H1 (cell line): Measurements from ENCODE around the gene S100A13. TPM values are rescaled to one million over a fixed set of nuclear protein-coding genes. Genes with fewer than 3 reads are reported as not detected.

Experiments used
- CTCF ChIA-PET: fragments of 300-600 bp; sonication (Branson Sonifier 250); formaldehyde crosslinking; loops from one replicate; lab custom pipeline; 2021; ENCODE audit not compliant: partially characterized antibody; lab: Charles Lee
- POLR2A ChIA-PET: fragments of 300-600 bp; sonication (Branson Sonifier 250); formaldehyde crosslinking; loops from one replicate; lab custom pipeline; 2021; ENCODE audit warnings: inconsistent platforms; ENCODE audit not compliant: partially characterized antibody; lab: Charles Lee
- DNase-seq, 2 experiments: peaks; one replicate each; pipeline versions ENCODE4 v3.0.0 to v3.0.0-alpha.2; 2010 to 2022; ENCODE audit warnings: low spot score in 2 of 2, low read depth in 1 of 2, mixed read lengths in 1 of 2
- FAIRE-seq: peaks from 2 replicates; lab custom pipeline; 2011; peaks lifted over from hg19 to GRCh38; lab: Jason Lieb, UNC
- H2AFZ ChIP-seq: 2 replicates; pipeline ENCODE4 v1.8.1; 2012; ENCODE audit warnings: low read length, inconsistent platforms
- H2AK5ac ChIP-seq: 2 replicates; pipeline ENCODE4 v1.6.1; 2013; ENCODE audit warnings: low read depth, low read length
- H2BK120ac ChIP-seq: replicated peaks from 2 replicates; pipeline ENCODE3; 2013; ENCODE audit warnings: low read depth, low read length, inconsistent platforms
- H2BK12ac ChIP-seq: 2 replicates; pipeline ENCODE4 v1.6.1; 2013; ENCODE audit warnings: low read depth, low read length
- H2BK15ac ChIP-seq: 2 replicates; pipeline ENCODE4 v1.6.1; 2013; ENCODE audit warnings: low read length
- H2BK20ac ChIP-seq: 2 replicates; pipeline ENCODE4 v1.6.1; 2013; ENCODE audit warnings: low read length
- H2BK5ac ChIP-seq: 2 replicates; pipeline ENCODE4 v1.6.1; 2013; ENCODE audit warnings: low read depth, low read length
- H3K14ac ChIP-seq: 2 replicates; pipeline ENCODE4 v1.6.1; 2013; ENCODE audit warnings: inconsistent platforms; ENCODE audit not compliant: insufficient read length
- H3K18ac ChIP-seq: 2 replicates; pipeline ENCODE4 v1.6.1; 2013; ENCODE audit warnings: low read length; ENCODE audit errors: extremely low read depth
- H3K23ac ChIP-seq: 2 replicates; pipeline ENCODE4 v1.6.1; 2013; ENCODE audit warnings: inconsistent platforms; ENCODE audit not compliant: insufficient read length
- H3K23me2 ChIP-seq: 2 replicates; pipeline ENCODE4 v1.6.1; 2013; ENCODE audit warnings: low read depth, low read length
- H3K27ac ChIP-seq: 2 replicates; pipeline ENCODE4 v1.6.1; 2011; ENCODE audit warnings: low read depth, low read length, inconsistent platforms
- H3K27me3 ChIP-seq, 4 experiments: replicated peaks in 1 of 4; 1 replicate in 1 of 4; 2 replicates in 3 of 4; pipeline versions ENCODE4 v1.6.1 to v1.8.1; 2011 to 2013; ENCODE audit warnings: low read length in 3 of 4, mild to moderate bottlenecking in 3 of 4, inconsistent platforms in 2 of 4, mixed read lengths in 2 of 4, moderate library complexity in 1 of 4; ENCODE audit not compliant: control insufficient read depth in 3 of 4, insufficient read depth in 3 of 4; ENCODE audit errors: extremely low read depth in 1 of 4
- H3K36me3 ChIP-seq, 4 experiments: 2 replicates each; pipeline versions ENCODE4 v1.6.1 to v1.8.1; 2011 to 2013; ENCODE audit warnings: mild to moderate bottlenecking in 4 of 4, low read length in 3 of 4, moderate library complexity in 2 of 4, control low read depth in 1 of 4, inconsistent platforms in 1 of 4; ENCODE audit not compliant: insufficient read depth in 4 of 4, control insufficient read depth in 2 of 4
- H3K4ac ChIP-seq: replicated peaks from 2 replicates; pipeline ENCODE3; 2013; ENCODE audit warnings: low read length, low read depth, mixed read lengths, inconsistent platforms; ENCODE audit not compliant: insufficient read length
- H3K4me1 ChIP-seq, 4 experiments: replicated peaks in 1 of 4; 1 replicate in 1 of 4; 2 replicates in 3 of 4; pipeline versions ENCODE4 v1.6.1 to v1.8.1; 2011 to 2013; ENCODE audit warnings: low read length in 3 of 4, inconsistent platforms in 2 of 4, mixed read lengths in 1 of 4; ENCODE audit not compliant: insufficient read depth in 4 of 4, control insufficient read depth in 3 of 4
- H3K4me2 ChIP-seq, 2 experiments: 2 replicates each; pipeline versions ENCODE4 v1.6.1 to v1.8.1; 2011 to 2013; ENCODE audit warnings: low read depth in 2 of 2, low read length in 2 of 2, control low read depth in 1 of 2, inconsistent platforms in 1 of 2, mild to moderate bottlenecking in 1 of 2; ENCODE audit not compliant: insufficient read depth in 1 of 2
- H3K4me3 ChIP-seq, 4 experiments: fragments of 200-600, 300-600 bp in 1 of 4; sonication (generic), shearing (Covaris generic), sonication (Bioruptor Twin) in 1 of 4; 2 replicates each; pipeline versions ENCODE4 v1.5.1 to v1.8.1; 2011 to 2016; ENCODE audit warnings: low read length in 4 of 4, low read depth in 3 of 4, control low read depth in 2 of 4, inconsistent platforms in 2 of 4, mild to moderate bottlenecking in 2 of 4, mixed read lengths in 1 of 4, moderate library complexity in 1 of 4; ENCODE audit not compliant: insufficient read depth in 2 of 4; ENCODE audit errors: extremely low read depth in 1 of 4
- H3K56ac ChIP-seq: replicated peaks from 2 replicates; pipeline ENCODE3; 2013; ENCODE audit warnings: low read depth, mild to moderate bottlenecking, mixed read lengths, low read length, inconsistent platforms; ENCODE audit not compliant: insufficient read length
- H3K79me1 ChIP-seq: 2 replicates; pipeline ENCODE4 v1.6.1; 2013; ENCODE audit warnings: low read depth, low read length, control low read depth
- H3K79me2 ChIP-seq, 2 experiments: 2 replicates each; pipeline versions ENCODE4 v1.6.1 to v1.8.1; 2012 to 2013; ENCODE audit warnings: low read length in 2 of 2, mild to moderate bottlenecking in 2 of 2, inconsistent platforms in 1 of 2; ENCODE audit not compliant: insufficient read depth in 2 of 2, control insufficient read depth in 1 of 2
- H3K9ac ChIP-seq, 4 experiments: replicated peaks in 1 of 4; 1 replicate in 1 of 4; 2 replicates in 3 of 4; pipeline versions ENCODE4 v1.6.1 to v1.8.1; 2011 to 2013; ENCODE audit warnings: low read depth in 3 of 4, low read length in 3 of 4, control low read depth in 2 of 4, mild to moderate bottlenecking in 2 of 4, moderate library complexity in 2 of 4, inconsistent platforms in 1 of 4; ENCODE audit errors: extremely low read depth in 1 of 4
- H3K9me3 ChIP-seq, 2 experiments: 2 replicates each; pipeline versions ENCODE4 v1.6.1 to v1.8.1; 2012 to 2013; ENCODE audit warnings: mild to moderate bottlenecking in 2 of 2, moderate library complexity in 2 of 2, control low read depth in 1 of 2, inconsistent platforms in 1 of 2, low read depth in 1 of 2, low read length in 1 of 2, mixed read lengths in 1 of 2; ENCODE audit not compliant: insufficient read depth in 2 of 2
- H4K20me1 ChIP-seq, 2 experiments: replicated peaks in 1 of 2; 2 replicates each; pipeline versions ENCODE3 to v1.8.1; 2011 to 2013; ENCODE audit warnings: inconsistent platforms in 2 of 2, low read length in 2 of 2, mild to moderate bottlenecking in 1 of 2; ENCODE audit not compliant: insufficient read depth in 2 of 2, control insufficient read depth in 1 of 2
- H4K5ac ChIP-seq: 2 replicates; pipeline ENCODE4 v1.6.1; 2013; ENCODE audit warnings: low read length, low read depth, mixed read lengths, inconsistent platforms; ENCODE audit not compliant: insufficient read length
- H4K8ac ChIP-seq: 2 replicates; pipeline ENCODE4 v1.8.0; 2013; ENCODE audit warnings: mild to moderate bottlenecking, moderate library complexity, low read length, inconsistent platforms; ENCODE audit not compliant: insufficient read depth; ENCODE audit errors: extremely low read depth
- H4K91ac ChIP-seq: replicated peaks from 2 replicates; pipeline ENCODE3; 2013; ENCODE audit warnings: low read length, mixed read lengths, inconsistent platforms; ENCODE audit not compliant: insufficient read length
- CREB1 ChIP-seq: IDR thresholded peaks from 2 replicates; pipeline ENCODE4 v1.6.1; 2012; ENCODE audit warnings: inconsistent platforms
- KDM4A ChIP-seq: IDR thresholded peaks from one replicate; pipeline ENCODE4 v1.7.1; 2012; ENCODE audit warnings: low read depth, mild to moderate bottlenecking, moderate library complexity, low read length, inconsistent platforms; ENCODE audit not compliant: severe bottlenecking
- SIN3A ChIP-seq, 2 experiments: IDR thresholded peaks in 1 of 2; conservative IDR thresholded peaks in 1 of 2; 2 replicates each; pipeline ENCODE4 v1.6.1; 2011 to 2012; ENCODE audit warnings: low read length in 2 of 2, improper control_type of control experiment in 1 of 2, low read depth in 1 of 2, mild to moderate bottlenecking in 1 of 2
- SIX5 ChIP-seq: IDR thresholded peaks from 2 replicates; pipeline ENCODE4 v1.6.1; 2011; ENCODE audit warnings: mild to moderate bottlenecking, low read depth, low read length
- SP4 ChIP-seq: IDR thresholded peaks from 2 replicates; pipeline ENCODE4 v1.6.1; 2012; ENCODE audit warnings: low read length, inconsistent platforms
- WGBS, 2 experiments: shearing (Covaris generic) in 1 of 2; methylation state at CpG; one replicate each; pipeline versions ENCODE4 v1.1.6 to v1.1.7; 2013 to 2015; ENCODE audit warnings: low lambda C conversion rate in 2 of 2, mixed read lengths in 2 of 2, inconsistent platforms in 1 of 2, low coverage in 1 of 2, missing lambda C conversion rate in 1 of 2; ENCODE audit not compliant: insufficient replicate concordance in 2 of 2, insufficient coverage in 1 of 2, insufficient read length in 1 of 2; ENCODE audit errors: extremely low coverage in 1 of 2, missing lambda C conversion rate in 1 of 2; 5-methylcytosine and 5-hydroxymethylcytosine counted together
- polyA plus RNA-seq, 7 experiments: library from polyadenylated mRNA; depleted of rRNA in 3 of 7; stranded (reverse) in 5 of 7; unstranded in 2 of 7; fragments of >200 nt in 5 of 7; fragments of 200-250 nt in 2 of 7; gene quantifications; 1 replicate in 5 of 7; 2 replicates in 1 of 7; 4 replicates in 1 of 7; pipeline versions ENCODE4 v1.2.1 to v1.2.3, GENCODE V29; 2011 to 2013; ENCODE audit warnings: missing spikeins in 2 of 7, mixed read lengths in 2 of 7
- total RNA-seq: library from RNA; stranded (reverse); fragmentation: NEBNext Ultra II Directional; extraction: Animal tissue kit (Norgen Biotek cat#: 25700); gene quantifications from 2 replicates; pipeline ENCODE4 v1.2.1, GENCODE V29; 2021

S100A13 gene
- total and polyA plus RNA-seq, 2 of the 8 experiments (the other 6 are each of a cell fraction or from before 2014, with no cell fraction given): 63.6 to 127 TPM

DNA sequence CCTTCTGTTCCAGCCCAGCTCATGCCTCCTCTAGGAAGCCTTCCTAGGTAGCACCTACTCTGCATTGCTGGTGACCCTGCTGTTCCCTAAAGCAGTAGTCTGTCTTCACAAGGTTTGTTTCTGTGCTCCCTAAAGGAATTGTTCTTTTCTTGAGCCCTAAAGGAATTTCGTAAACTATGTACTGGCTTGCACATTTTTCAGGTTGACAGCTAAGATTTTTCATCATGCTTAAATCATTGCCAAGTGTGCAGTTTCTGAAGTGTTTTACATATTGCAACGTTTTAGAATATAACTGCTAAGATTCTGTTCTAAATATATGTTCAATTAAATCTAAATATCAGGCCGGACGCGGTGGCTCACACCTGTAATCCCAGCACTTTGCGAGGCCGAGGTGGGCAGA is 27.5 kb downstream of the S100A13 start:
- no peak overlapping the region for H3K14ac ChIP-seq
- H3K79me2 ChIP-seq: no peaks in the 10 kb centered on the region
- peak overlapping the region; percentile 96 for H2BK20ac ChIP-seq
- H3K18ac ChIP-seq: peak overlapping the region; percentile 75; the same call in 1 of the 2 replicates
- H3K4me1 ChIP-seq: peaks cover 3 to 10% (median 5%) of the 10 kb centered on the region in 4 experiments; a peak in 4 of 7 replicates
- CTCF ChIA-PET: interaction anchor here (1.0 to 7.9 kb wide), 9 partner anchors 16 to 91 kb away, joined by 3 to 80 read pairs (median 4); partner anchors contain the start of genes S100A13, S100A14 and S100A16
- no peak overlapping the region for H3K4ac ChIP-seq
- H3K23me2 ChIP-seq: no peaks in the 10 kb centered on the region; the same call in 1 of the 2 replicates
- no peak overlapping the region for H3K9ac ChIP-seq
- no peak for DNase-seq
- H2AFZ ChIP-seq: 0 out of 2 replicates have a peak overlapping the region, but pooled peaks have one; percentile 4
- H2BK15ac ChIP-seq: no peak overlapping the region; the same call in 1 of the 2 replicates
- no peak overlapping the region for H3K4me3 ChIP-seq
- H3K27me3 ChIP-seq: no peaks in the 10 kb centered on the region
- H4K5ac ChIP-seq: no peak overlapping the region
- H4K91ac ChIP-seq: peak overlapping the region; percentile 25
- POLR2A ChIA-PET: interaction anchor here (1.1 to 4.2 kb wide), 6 partner anchors 13 to 34 kb away, joined by 3 to 20 read pairs (median 5); partner anchors contain the start of genes CHTOP, S100A1, S100A13 and S100A16
- no peak for FAIRE-seq
- no peaks in the 10 kb centered on the region for H3K9me3 ChIP-seq
- no peak overlapping the region for H3K56ac ChIP-seq
- no peak overlapping the region for H3K4me2 ChIP-seq
- WGBS, 2 experiments: 92% methylated on average over 7 of the region's 7 CpGs; no CpG with 5 or more reads in 1 of the 2 experiments
- H4K8ac ChIP-seq: no peak overlapping the region
- H2BK12ac ChIP-seq: peak overlapping the region; percentile 95; the same call in 1 of the 2 replicates
- peak overlapping the region; percentile 84 for H2BK120ac ChIP-seq
- no peak overlapping the region for H3K27ac ChIP-seq
- no peaks in the 10 kb centered on the region for H4K20me1 ChIP-seq
- no peaks in the 10 kb centered on the region for H3K79me1 ChIP-seq
- no peaks in the 10 kb centered on the region for H3K36me3 ChIP-seq
- no peak overlapping the region for H3K23ac ChIP-seq
- H2AK5ac ChIP-seq: no peak overlapping the region
- H2BK5ac ChIP-seq: 0 out of 2 replicates have a peak overlapping the region, but pooled peaks have one; percentile 84
- TF ChIP-seq CREB1: no peak
- TF ChIP-seq SIN3A (conservative IDR thresholded peaks at IDR 0.05 in 1 of 2, IDR thresholded peaks at IDR 0.05 in 1 of 2; ENCODE audit: low read depth in 1 of 2, low read length in 2 of 2): no peak
- TF ChIP-seq KDM4A: no peak
- no peak for TF ChIP-seq SP4
- no peak for TF ChIP-seq SIX5
